ENCODE data around the gene COQ8B.

The COQ8B gene

DNA sequence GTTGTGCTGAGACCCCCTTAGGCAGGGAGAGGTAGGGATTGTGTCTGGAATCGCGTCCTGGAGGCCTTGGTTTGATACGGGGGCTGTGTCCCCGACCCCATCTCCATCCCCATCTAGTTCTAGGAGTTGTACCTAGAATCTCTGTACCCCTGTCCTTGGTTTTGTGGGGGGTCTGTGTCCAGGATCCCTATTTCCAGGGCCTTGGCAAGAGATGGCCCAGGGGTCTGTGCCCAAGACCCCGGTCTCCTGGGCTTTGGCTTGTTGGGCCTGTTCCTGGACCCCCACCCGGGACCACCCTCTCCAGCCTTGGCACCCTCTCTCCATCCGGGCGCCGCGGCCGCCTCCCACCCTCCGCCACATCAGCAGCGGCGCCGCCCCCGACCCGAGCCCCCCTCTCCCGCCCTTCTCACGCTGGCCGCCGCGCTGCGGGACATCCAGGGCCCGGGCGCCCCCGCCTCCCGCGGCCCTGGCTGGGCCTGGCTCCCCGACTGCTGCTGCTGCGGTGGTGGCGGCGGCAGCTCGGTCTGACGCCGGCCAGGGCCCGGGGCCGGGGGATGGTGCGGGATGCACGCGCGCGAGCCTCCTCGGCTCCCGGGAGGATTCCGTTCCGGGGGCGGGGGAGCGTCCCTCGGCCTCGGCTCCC, 26.5 kb downstream of the COQ8B start, which contains the start of gene NUMBL:
Gene NUMBL (minus strand): TSS at position 602 of the 643 bp plus-strand sequence. CDS start 168 bp downstream, at position 434.
- no peak for DNase-seq

DNA sequence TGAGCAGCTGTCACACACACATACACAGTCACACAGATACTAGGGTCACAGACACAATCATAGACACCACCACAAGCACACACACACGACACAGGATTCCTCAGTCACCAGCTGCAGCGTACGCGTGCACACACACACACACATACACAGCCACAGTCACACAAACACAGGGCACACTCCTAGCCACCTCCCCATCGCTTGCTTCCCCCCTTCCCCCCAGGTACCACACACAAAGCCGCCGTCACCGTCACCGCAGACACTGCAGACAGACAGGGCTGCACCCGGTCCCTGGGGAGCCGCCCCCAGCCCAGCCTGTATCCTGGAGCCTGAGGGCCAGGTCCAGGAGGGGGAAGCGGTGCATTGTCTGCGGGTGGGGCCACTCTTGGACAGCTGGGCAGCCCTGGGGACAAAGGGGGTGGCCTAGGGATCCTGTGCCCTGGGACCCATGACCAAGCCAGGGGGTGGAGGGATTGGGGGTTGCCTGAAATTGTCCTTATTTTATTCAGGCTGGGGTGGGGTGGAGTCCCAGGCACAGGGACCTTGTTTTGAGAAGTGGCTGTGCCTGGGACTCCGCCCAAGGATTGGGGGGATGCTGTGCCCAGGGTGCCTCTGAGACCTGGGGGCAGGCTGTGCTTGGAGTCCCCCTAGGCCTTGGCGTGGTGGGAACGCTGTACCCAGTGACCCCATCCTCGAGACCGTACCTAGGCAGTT, 27.2 kb downstream of the COQ8B start:
- DNase-seq = peak; percentile 70

DNA sequence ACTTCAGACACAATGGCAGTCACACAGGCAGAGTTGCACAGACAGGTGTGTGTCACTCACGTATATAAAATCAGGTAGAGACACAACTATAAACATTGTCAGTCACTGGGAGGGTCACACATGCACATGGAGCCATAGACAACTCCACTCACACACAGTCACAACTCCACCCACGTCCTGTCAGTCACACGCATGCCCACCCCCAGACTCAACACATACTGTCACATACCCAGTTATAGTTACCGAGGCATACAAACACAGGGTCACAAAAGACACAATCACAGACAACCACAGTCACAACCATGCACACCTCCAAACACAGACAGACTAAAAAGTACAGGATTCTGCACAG, 27.7 kb downstream of the COQ8B start:
- DNase-seq = no peak

DNA sequence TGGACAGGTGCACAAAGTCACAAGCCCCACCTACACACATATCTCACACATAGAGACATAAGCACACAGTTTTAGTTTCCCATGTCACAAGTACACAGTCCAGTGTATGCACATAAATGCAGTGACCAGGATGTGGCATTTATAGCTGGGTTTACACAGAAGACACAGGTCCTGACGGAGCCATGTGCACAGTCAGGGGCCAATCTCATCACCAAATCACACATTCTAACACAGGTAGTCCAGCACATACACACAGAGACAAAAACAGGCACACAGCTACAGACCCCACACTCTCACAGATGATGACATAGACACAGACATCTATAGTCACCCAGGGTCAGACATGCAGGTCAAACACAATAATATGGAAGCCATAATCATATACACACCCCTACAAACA, 28.4 kb downstream of the COQ8B start:
- no peak for DNase-seq

DNA sequence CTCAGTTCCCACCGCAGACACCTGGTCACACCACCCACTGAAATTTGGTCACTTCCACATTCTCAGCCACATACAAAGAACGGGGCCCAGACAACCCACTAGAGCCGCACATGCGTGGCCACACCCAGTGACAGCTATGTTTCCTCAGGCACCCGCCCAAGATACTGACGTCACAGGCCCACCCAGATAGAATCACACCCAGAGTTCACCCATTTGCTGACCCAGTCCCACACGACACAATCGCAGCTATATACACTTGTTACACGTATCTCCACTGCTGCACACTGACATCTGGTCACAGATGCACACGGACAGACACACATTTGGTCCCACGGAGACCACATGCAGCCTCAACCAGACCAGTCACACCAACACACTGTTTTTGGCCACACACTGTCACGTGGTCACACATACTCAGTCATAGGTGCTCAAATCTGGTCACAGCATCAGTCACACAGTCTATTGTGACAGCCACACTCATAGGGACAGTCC, 29.1 kb downstream of the COQ8B start:
- peak; percentile 86 for DNase-seq

DNA sequence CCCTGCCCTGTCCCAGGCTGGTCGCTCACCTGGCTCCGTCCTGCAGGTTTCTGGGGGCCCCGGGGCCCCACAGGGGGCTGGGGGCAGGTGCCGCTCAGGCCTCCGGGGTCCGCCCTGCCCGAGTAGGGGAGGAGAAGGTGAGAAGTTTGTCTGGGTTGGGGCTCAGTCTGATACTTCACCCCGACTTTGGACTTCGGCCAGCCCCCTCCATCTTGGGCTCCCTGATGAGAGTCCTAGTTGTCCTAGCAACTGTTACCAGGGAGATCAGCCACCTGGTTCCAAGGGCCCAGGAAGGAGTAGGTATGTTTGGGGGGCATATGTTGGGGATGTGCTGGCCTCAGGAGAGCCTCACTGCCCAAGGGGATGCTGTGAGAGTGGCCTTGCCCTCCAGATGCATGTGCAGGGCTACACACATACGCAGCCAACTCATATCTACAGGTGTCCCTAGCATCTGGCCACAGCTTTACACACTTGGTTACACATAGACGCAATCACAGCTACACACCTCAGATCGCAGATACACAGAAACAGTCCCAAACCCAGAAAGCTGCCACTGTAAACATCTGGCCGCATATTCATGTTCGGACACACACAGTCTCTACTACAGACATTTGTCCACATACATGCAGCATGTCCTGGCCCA, 29.7 kb downstream of the COQ8B start:
- DNase-seq = no peak

DNA sequence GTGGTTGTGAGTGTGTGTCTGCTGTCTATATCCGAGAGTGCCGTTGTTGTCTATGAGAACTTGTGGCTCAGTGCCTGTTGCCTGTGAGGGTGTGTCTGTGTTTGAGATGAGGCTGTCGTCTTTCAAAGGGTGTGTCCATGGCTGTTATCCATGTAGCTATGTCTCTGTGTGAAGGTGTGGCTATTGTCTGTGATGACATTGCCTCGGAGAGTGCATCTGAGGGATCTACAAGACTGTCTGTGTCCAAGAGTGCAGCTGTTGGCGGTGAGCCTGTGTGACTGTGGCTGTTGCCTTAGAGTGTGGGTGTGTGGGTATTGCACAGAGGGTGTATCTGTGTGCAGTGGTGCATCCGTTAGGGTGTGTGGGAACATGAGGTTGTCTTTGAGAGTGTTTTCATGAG, 31.1 kb downstream of the COQ8B start:
- no peak for DNase-seq

DNA sequence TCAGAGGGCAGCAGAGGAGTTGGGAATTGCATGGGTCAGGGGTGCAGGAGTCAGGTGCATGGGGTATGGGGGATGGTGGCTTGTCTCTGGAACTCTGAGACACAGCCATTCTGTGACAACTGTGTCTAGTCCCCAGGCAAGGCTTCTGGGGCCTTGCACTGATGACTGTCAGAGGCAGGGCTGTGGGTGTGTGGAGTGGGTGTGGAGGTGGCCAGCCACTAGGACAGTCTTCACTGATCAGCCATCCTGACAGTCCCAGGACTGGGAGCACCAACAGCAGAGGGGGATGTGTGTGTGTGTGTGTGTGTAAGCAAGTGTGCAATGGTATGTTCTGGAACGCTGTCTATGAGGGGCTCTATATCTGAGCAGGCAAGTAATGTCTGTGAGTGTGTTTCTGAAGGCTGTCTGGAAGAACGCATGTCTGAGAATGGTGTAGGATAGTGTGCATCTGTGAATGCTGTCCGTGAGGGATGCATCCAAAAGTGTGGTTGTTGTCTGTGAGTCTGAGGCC, 31.6 kb downstream of the COQ8B start:
- no peak for DNase-seq

DNA sequence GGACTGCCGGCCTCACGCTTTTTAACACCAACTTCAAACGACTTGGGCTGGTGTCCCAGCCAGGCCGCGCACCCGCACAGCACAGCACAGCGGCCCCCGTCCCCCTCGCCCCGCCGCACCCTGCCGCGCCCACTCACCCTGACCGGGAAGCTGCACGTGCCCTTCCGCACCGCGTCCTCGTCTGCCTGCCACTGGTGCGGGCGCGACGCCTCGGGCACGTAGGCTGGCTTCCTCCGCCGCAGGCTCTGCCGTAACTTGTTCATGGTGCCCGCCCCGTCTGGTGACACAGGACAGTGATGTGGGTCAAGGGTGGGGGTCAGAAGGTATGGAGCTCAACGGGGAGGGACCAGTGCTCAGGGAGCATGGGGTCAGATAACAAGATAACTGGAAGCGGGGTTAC, 32.4 kb downstream of the COQ8B start:
- DNase-seq = no peak

DNA sequence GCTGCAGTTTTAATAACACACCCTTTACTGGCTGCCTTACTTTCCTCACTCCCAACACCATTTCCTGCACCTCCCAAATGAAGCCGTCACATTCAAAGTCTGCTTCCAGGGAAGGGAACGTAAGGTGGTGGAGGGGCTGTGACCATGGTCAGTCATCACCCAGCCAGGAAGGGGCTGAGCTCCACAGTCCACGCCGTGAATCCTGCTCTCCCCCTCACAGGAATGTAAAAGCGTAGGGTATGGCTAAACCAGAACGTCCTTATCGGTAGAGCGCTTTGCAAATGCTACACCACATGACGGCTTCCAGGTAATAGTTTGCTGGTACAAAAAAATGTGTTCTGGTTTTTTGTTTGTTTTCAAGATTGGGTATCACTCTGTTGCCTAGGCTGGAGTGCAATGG, 33.2 kb downstream of the COQ8B start:
- no peak for DNase-seq

DNA sequence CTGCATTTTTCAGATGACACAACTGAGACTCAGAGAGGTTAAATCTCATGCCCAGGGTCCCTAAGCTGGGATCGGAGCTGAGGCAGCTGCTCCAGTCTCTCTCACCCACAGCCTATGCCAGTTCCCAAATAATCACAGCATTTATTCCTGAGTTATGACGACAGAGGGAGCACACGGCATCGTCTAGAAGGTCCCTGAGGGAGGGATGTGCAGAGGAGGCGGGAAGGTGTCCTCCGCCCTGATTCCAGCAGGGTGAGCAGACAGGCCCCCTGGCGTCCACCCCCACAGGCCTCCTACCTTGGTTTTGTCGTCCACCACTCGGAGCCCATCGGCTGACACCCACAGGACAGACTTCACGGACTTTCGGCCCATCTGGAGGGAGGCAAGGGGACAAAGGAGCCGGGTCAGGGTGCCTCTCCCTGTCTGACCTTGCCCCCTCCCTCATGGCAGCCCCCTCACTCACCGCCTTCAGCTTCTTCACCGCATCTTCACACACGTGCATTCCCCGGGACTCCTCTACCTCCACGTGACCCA, 34.2 kb downstream of the COQ8B start:
- no peak for DNase-seq

DNA sequence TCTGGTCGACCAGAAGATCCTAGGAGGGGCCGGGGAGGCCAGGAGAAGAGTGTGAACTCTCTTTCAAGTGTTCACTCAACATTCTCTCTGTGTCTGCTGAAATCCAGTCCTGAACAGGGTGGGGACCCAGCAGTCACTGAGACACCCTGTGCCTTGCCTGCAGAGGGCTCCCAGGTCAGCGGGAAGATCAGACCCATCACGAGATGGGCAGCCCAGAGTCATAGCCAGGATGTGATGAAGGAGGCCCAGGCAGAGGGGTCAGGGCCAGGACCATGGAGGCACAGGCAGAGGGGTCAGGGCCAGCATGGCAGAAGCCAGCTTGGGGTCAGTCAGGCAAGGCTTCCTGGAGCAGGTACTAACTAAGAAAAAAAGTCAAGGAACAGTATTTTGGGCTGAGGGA, 35.6 kb downstream of the COQ8B start:
- DNase-seq = no peak

DNA sequence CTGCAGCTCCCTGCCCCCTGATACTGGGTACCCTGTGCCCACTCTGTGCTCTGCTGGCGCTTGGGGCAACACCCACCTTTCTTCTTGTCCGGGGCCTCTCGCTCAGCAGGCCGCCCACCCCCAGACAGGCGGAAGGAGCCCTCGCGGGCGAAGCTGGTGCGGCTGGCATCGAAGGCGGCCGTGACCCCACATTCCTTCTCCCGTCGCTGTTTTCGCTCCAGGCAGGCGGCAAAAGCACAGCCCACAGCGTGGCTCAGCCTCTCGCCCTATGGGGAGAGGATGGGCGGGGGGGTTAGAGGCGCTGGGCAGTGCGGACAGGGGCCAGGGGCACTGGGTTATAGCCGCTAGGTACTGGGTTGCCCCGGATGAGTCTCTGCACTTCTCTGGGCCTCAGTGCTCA, 39.5 kb downstream of the COQ8B start:
- no peak for DNase-seq

DNA sequence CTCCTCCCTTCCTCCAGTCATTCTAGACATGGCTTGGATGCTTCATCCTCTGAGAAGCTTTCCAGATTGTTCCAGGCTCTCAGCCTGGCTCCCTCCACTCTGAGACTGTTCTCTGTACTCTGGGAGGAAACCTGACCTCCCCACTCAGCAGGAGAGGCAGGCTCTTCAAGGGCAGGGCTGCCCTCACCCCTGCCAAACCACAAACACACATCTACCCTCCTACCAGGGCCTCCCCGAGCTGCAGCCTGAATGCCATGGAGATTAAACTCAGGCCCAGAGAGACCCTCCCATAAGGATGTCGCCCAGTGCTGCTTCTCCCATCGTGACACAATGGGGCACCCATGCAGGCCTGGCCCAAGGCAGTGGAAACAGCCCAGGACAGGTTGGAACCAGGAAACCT, 42.4 kb downstream of the COQ8B start:
- DNase-seq = no peak

DNA sequence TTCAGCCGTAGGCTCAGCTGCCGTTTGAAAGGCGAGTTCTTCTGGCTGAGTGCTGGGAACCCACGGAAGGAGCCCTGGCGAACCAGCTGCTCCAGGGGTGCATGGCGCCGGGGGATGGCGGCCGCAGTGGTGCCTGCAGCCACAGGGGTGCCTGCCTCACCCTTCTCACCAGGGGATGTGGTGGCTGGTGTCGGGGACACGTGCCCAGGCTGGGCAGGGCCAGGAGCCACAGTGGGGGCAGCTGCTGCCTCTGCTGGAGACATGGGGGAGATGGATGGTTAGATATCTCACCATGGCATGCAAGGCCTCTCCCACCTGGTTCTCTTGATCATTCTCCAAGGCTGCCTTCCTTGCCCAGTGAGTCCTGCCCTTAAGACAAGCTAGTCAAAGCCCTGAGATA, 43.3 kb downstream of the COQ8B start:
- no peak for DNase-seq

DNA sequence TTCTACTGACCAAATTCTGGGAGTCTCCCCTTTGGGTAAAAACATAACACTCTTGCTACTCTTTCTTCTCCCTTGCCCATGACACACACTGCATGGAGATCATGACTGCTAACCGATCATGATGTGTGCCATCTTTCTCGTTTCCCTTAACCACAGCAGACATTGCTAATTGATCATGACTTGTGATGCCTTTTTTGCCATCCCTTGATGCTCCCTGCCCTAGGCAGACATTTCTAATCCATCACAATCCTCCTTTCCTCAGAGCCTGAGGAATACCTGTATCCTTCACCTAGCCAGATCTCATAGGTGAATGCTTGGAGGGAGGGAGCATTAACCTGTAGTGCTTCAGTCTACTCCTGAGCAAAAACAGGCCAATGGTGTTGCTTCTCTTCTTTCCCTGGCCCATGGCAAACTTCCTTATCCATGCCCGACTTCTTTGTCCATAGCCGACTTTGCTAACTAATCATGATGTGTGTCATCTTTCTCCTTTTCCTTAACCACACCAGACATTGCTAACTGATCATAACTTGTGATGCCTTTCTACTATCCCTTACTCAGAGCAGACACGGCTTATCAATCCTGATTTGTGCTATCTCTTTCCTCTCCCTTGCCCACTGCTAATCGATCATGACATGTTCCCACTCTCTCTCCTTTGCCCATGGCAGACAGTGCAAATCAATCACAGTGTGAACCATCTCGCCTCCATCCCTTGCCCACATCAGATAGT, 44.0 kb downstream of the COQ8B start:
- DNase-seq = no peak

DNA sequence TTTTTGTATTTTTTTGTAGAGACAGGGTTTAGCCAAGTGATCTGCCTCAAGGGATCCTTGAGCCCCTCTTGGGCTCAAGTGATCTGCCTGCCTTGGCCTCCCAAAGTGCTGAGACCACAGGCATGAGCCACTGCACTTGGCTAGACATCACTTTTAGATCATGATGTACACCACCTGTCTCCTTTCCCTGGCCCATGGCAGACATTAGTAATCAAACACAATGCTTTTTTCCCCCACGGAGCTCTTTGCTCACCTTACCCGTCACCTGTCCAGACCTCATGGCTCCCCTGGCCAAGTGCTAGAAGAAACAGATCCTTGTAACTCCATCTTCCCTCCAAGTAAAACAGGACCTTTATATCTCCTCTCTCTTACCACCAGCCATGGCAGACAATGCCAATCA, 44.6 kb downstream of the COQ8B start:
- DNase-seq = no peak

DNA sequence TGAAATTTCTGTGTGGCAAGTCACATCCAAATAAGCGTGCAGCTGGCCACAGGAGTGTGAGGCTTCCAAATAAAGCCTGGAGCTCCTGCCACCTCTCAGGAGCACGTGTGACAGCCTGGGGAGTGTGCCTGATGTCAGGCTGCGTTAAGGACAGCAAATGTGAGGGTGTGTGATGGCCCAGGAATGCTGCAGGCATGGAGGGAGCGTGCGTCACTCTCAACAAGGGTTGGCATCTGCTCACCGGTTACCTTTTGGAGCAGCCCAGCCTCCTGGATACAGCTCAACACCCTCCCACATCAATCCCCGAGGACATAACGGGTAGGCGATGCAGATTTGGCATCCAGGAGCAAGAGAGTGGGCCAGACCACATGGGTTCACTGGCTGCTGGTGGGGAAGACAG, 45.3 kb downstream of the COQ8B start:
- DNase-seq = no peak

DNA sequence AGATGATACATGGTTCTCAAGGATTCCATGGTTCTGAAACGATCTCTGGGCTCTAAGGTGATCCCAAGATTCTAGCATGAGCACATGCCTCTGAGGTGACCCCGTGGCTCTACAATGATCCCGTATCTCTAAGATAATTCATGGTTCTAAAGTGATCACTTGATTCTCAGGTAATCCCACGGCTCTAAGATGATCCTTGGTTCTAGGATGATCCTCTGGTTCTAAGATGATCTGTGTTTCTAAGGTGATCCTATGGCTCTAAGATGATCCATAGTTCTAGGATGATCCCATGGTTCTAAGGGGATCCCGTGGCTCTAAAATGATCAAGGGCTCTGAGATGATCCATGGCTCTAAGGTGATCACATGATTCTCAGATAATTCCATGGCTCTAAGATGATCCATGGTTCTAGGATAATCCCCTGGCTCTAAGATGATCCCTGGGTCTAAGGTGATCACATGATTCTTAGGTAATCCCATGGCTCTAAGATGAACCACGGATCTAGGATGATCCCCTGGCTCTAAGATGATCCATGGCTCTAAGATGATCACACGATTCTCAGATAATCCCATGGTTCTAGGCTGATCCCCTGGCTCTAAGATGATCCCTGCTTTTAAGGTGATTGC, 47.6 kb downstream of the COQ8B start:
- no peak for DNase-seq

DNA sequence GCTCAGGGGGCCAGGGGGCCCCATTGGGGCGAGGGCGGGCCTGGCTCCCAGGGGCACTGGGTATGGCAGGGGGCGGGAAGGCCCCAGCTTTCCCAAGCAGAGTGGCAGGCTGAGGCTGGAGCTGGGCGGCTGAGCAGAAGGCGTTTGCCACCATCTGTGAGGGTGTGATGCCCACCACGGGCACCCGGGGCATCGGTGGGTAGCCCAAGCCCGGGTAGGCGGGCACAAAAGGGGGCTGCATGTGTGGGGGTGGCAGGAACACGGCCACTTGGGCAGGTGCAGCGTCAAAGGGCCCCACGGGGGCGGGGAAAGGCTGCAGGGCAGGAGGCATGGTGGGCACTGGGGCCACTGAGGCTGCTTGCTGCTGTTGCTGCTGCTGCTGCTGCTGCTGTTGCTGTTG, 49.1 kb downstream of the COQ8B start:
- DNase-seq = no peak

DNA sequence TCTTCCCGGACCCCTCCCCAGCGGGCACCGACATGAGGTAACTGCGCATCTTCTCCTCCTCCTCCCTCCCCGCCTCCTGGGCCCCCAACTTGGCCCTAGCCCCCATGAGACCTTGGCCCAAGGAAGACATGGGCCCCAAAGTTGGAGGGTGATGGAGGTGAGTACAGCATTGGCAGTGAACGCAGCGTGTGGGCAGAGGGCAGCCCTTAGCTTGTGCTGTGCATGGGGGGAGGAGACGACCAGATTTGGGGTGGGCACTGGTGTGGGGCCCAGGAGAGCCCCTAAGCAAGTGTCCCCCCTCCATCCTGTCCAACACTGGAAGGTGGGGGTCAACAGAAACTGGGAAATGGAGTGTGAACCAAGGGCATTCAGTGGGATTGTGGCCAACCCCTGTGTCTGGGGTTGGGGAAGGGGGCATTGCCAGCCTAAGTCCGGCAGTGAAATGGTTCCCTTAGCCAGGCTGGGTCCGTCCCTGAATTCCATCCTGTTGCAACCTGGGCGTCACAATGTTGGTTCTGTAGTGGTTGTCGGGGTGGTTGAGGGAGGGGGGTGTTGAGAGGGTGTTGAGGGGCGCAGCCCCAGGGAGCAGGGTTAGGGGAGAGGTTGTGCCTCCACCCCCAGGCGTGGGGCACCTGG, 49.8 kb downstream of the COQ8B start:
- DNase-seq = no peak

Data from CD4-positive, alpha-beta T cell treated with Interleukin-15 for 1 hour (primary cell).